ENCODE data around the gene FAXDC2.
"Not testable (repeated sequence)": the region's sequence is repeated elsewhere in the genome, so short reads cannot be mapped to it uniquely, and the experiment has no call there.

The FAXDC2 gene

DNA sequence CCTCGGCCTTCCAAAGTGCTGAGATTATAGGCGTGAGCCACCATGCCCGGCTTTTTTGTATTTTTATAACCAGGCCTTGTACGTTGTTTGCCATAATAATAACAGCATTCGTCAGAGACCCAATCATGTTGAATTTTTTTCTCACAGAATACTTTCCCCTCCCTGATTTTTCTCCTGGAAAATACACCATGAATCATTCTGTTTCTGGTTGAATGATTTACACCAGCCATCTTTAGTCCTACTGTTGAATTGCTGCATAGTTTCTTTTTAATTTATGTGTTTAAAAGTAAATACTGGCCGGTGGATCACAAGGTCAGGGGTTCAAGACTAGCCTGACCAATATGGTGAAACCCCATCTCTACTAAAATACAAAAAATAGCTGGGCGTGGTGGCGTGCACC, 11.5 kb upstream of the FAXDC2 start:
- DNase-seq (ENCODE audit: low read depth): no peak

GRCh38 chr5:154860765-154861164, 10.4 kb upstream of the FAXDC2 start:
- no peak for DNase-seq (ENCODE audit: low read depth)

DNA sequence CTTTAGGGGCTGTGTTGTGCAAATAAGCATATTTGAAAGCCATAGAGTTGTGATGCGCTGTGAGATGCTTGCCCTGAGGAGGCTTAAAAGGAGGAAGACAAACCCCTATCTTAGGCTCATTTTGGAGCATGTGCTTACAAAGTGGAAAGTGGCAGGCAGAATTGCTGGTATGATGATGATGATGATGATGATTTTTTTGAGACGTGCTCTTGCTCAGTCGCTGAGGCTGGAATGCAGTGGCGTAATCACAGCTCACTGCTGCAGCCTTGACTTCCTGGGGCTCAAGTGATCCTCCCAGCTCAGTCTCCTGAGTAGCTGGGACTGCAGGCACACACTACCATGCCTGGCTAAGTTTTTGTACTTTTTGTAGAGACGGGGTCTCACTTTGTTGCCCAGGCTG, 9.7 kb upstream of the FAXDC2 start:
- no peak for DNase-seq (ENCODE audit: low read depth)

DNA sequence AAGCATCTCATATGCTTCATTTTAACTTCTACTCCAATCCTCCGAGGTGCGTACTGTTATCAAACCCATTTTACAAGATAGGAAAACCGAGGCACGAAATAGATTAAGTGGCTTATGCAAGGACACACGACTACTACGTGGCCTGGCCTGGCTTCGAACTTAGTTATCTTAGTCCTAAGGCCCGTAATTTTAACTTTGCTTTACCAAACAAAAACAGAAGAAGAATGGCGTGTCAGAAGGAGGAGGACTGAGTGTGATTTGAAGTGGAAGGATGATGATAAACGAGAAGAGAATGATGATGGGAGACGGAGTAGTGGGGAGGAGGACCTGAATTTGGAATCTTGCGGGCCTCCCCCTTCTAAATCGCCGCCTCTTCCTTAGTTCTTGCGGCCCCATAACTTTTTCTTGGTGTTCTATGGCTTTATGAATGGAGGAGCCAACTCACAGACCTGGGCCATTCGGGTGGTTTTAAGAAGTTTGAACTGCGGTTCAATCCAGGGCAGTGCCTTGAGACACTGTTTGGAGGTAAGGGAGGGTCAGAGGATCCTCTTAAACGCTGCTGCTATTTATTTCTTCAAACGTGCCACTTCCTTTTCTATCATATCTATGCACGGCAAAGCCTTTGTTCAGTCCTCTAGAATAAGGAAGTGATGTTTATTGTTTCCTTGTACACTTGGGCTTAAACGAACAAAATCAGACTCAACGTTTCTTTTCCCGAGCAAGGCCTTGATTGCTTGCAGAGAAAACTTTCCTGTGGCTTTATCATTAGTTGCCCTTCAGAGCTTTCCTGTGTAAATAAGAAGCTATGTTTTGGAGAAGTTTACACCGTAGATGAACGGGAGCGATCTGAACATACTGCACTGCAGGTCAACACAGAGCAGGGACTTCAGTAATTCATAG, 8.8 kb upstream of the FAXDC2 start:
- DNase-seq (ENCODE audit: low read depth): no peak

- peak; percentile 96 for DNase-seq (ENCODE audit: low read depth)
Observed at GRCh38 chr5:154858297-154858971, 8.0 kb upstream of the FAXDC2 start, which contains the start of gene CNOT8. TSS of gene CNOT8 (plus strand) at chr5:154858627. CDS start at chr5:154863279, 4,652 bp downstream.

DNA sequence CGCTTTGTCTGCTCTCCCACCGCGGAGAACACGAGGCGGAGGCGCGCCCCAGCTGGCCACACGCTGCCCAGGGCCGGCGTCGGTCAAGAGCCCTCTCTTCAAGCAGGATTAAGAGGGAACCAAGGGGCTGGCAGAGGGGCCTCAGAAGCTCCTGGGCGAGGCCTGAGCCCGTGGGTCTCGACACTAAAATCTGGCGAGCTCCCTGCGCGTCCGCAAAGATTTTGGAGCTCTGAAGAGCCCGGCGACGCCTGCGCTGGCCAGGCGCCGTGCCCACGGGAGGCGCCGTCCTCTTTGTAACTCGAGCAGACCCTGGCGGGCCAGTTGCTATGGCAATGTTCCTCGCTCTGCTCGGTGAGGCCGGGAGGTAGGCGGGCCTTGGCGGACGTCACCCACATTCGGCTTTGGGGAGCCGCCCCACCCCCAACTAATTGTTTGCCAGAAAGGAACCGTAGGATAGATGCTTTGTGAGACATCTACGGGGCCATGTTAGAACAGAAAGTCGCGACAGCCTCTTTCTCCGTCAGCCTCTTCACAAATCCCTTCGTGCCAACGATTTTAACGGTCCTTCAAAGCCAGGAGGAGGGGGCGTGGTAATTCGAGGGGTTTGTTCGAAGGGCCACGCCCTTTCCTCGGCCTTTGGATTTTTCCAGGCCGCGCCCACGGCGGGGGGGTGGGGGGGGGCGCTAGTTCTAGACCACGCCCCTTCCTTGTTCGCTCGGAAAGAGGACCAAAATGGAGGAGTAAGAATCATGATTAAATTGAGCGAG, 7.3 kb upstream of the FAXDC2 start:
- peak; percentile 68 for DNase-seq (ENCODE audit: low read depth)

DNA sequence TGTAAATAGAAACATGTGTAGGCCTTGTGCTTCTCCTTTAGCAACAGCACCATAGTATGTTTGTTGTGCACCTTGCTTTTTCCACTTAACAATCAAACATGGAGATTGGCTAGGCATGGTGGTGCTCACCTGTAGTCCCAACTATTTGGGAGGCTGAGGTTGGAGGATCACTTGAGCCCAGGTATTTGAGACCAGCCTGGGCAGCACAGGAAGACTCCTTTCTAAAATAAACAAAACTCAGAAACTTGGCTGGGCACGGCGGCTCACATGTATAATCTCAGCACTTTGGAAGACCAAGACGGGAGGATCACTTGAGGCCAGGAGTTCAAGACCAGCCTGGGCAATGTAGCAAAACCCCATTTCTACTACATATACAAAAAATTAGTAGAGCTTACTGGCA, 948 bp upstream of the FAXDC2 start:
- no peak for DNase-seq (ENCODE audit: low read depth)

- no peak for DNase-seq (ENCODE audit: low read depth)
Observed at GRCh38 chr5:154849791-154850201, 607 bp downstream of the FAXDC2 start.

DNA sequence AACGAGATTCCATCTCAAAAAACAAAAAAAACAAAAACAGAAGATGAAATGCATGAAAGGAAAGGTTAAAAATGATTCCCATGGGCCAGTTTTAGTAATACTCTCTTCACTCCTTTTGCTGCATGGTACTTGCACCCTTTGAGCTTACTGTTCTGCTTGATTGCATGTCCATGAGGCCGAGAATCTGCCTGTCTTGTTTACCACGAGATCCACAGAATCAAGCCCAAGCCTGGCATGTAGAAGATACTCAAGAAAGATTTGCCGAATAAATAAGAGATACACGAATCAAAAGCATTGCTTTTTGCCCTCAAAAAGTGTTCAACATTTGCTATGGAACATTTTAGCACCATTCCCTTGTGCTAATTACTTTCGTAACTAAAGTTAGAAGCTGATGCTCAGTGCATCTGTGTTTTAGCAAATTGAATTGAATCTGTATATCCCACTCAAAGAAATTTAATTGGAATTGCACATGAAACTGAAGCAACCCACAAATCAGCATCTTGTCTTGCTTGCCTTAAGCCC, 1.1 kb downstream of the FAXDC2 start:
- no peak for DNase-seq (ENCODE audit: low read depth)

GRCh38 chr5:154844809-154845208, 5.6 kb downstream of the FAXDC2 start:
- no peak for DNase-seq (ENCODE audit: low read depth)

- no peak for DNase-seq (ENCODE audit: low read depth)
Observed at GRCh38 chr5:154842689-154843530, 7.5 kb downstream of the FAXDC2 start.

- no peak for DNase-seq (ENCODE audit: low read depth)
Observed at GRCh38 chr5:154841273-154841661, 9.1 kb downstream of the FAXDC2 start.

GRCh38 chr5:154840435-154841272, 9.7 kb downstream of the FAXDC2 start:
- no peak for DNase-seq (ENCODE audit: low read depth)

DNA sequence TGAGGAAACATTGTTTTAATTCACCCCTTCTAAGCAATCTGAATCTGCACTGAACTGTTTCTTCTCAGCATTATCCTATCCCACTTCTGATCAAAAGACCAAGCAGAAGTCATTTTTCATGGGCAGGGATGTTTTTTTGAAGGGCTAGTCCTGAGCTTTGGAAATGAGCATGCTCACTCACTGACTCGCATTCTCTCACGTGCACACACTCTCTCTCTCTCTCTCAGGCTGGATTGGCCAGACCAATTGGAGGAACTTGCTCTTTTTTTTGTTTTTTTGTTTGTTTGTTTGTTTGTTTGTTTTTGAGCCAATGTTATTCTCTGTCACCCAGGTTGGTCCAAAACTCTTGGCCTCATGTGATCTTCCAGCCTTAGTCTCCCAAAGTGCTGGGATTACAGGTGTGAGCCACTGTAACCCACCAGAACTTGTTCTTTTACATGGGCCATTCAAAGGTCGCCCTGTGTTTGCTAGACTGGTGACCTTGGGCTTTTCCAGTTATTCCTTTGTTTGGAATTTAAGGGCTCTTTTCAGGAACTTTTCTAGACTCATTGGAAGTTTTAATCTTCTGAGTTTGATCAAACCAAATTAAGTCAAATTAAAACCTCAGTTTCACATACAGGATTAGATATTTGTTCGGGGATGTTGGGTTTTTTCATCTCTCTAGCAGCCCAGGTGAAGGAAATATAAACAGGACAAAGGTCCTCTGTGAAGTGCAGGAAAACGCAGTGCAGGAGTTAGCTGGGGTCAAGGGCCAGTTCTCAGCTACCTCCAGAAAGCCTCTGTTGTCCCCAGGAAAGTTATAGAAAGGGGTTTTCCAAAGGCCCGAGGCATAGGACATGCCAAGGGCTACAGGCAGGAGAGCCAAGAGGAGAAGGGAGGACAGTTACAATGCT, 13.1 kb downstream of the FAXDC2 start:
- no peak for DNase-seq (ENCODE audit: low read depth)

DNA sequence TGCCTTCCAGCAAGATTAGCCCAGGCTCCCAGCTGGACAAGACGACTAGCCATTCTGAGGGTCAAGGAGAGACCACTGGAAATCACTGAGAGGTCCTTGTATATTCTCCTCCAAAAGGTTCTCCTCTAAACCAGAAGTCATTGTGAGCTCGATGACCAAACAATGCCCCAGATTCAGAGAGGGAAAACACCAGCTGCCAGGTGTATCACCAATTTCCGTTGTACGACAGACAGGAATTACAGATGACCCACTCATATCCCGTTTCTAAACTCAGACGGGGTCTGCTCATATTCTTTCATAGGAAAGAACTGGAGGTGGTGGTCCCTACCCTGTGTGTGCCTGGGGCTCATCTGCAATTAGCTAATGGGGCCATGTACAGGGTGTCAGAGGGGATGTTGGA, 14.2 kb downstream of the FAXDC2 start:
- DNase-seq (ENCODE audit: low read depth): no peak

- not testable (repeated sequence) for DNase-seq (ENCODE audit: low read depth)
Observed at GRCh38 chr5:154835701-154836052, 14.7 kb downstream of the FAXDC2 start.

DNA sequence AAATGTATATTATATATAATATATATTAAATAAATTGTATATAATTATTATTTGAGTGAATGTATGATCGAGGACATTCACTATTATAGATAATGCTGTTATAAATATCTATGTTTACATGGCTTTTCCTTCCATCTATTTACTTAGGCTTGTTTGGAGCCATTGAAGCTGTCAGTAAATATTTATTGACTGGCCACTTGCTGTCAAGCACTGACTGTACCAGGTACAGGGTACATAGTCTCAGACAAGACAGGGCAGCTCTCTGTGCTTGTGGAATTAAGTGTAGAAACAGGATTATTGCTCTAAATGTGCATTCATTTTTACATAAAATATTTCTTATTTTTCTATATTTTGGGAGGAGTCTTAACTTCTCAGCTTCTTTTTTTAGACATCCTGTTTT, 16.4 kb downstream of the FAXDC2 start:
- no peak for DNase-seq (ENCODE audit: low read depth)

GRCh38 chr5:154832804-154833203, 17.6 kb downstream of the FAXDC2 start:
- not testable (repeated sequence) for DNase-seq (ENCODE audit: low read depth)

DNA sequence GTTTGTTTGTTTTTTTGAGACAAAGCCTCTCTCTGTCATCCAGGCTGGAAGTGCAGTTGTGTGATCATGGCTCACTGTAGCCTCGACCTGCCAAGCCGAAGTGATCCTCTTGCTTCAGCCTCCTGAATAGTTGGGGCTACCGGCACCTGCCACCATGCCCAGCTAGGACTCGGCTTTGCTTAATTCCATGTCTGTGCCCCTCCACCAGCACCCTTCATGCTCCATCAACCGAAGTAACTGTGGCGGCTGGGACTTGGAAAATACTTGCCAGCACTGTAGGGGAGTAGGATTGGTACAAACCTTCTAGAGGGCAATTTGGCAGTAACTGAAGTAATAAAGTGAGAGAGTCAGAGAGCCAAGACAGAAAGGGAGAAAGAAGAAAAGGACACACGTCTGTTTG, 19.0 kb downstream of the FAXDC2 start:
- DNase-seq (ENCODE audit: low read depth): no peak

- DNase-seq (ENCODE audit: low read depth): no peak
Observed at GRCh38 chr5:154830596-154830995, 19.8 kb downstream of the FAXDC2 start.
